CD4-positive, alpha-beta T cell treated with Interferon alpha-2 for 1 hour (primary cell): Measurements from ENCODE around the gene TRAP1.

Experiments
- DNase-seq, 2 donors: peaks; one replicate each; pipeline ENCODE4 v3.0.0-alpha.2; 2020 to 2022

Gene TRAP1

DNA sequence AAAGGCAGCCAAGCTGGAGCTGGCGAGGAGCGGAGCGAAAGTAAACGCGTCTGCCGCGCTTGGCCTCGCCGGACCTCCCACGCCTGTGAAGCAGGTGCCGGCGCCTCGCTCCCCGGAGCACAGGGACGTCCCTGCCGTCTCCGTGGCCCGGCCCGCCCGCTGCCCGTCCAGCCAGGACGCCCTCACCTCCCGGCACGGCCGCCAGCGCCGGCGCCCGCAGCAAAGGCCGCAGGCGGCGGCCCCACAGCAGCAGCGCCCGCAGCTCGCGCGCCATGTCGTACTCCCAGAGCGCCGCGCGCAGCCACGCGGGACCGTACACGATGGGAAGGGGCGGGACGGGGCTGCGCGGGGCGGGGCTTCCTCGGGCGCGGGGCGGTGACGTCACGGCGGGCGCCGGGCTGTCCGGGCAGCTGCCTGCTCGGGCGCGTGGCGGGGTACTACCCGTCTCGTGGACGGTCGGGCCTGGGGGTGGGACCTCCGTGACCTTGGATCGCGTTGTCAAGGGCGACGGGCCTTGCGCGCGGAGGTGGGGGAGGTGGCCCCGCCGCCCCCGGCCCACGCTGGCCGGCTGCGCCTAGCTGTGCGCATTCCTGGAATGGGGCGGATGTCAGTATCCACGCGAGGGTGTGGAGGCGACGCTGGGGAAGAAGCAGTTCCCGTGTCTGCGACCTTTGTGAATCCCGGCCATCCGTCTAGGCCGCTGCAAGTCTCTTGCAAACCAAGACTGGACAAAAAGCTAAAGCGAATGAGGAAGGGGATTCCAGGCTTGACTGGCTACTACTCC, at the start of gene TRAP1:
TSS of gene TRAP1 (minus strand) at position 290 of the 784 bp plus-strand sequence. CDS start at position 274, 16 bp downstream.
- DNase-seq = peak; percentile 90 to 94

DNA sequence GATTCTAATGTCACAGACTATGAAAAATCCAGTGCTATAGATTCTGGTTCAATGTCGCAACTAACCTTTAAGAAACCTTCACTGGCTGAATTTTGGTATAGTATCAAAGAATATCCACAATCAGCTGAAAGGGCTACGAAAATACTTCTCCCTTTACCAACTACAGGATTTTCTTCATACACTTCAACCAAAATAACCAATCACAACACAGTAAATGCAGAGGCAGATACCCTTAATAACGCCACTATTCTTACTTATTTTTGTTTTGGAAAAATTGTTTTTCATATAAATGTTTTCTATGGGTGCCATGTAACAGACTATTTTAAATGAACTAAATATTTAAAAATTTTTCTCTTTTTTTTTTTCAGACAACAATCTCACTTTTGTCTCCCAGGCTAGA, 48.9 kb upstream of the TRAP1 start:
- no peak for DNase-seq

DNA sequence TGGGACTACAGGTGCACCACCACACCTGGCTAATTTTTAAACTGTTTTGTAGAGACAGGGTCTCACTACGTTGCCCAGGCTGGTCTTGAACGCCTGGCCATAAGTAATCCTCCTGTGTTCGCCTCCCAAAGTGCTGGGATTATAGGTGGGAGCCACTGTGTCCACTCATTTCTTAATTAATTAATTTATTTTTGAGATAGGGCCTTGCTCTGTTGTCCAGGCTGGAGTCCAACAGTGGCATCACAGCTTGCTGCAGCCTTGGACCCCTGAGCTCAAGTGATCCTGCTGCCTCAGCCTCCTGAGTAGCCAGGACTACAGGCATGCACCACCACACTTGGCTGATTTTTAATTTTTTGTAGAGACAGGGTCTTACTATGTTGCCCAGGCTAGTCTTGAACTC, 47.1 kb upstream of the TRAP1 start:
- DNase-seq = no peak

DNA sequence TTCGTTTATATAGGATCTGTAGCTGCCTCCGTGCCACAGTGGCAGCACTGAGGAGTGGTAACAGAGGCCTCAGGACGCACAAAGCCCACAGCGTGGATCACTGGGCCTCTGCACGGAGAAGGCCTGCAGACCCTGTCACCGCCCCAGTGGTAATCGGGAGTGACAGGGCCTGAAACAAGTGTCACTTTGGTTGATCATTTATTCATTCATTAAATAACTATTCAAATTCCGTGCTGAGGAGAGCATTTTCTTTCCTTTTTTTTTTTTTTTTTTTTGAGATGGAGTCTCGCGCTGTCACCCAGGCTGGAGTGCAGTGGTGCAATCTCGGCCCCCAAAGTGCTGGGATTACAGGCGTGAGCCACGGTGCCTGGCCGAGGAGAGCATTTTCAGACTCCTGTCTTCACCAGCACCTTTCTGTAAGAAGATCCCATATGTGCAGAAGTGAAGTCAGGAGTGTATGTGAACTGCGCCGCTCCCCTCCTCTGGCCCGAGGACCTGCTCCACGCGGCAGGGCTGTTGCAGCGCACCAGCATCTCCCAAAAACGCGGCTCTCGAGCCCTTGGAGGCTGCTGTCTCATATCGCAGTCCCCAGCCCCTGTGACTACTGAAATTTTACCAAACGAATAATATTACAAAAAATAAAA, 44.9 kb upstream of the TRAP1 start:
- no peak for DNase-seq

DNA sequence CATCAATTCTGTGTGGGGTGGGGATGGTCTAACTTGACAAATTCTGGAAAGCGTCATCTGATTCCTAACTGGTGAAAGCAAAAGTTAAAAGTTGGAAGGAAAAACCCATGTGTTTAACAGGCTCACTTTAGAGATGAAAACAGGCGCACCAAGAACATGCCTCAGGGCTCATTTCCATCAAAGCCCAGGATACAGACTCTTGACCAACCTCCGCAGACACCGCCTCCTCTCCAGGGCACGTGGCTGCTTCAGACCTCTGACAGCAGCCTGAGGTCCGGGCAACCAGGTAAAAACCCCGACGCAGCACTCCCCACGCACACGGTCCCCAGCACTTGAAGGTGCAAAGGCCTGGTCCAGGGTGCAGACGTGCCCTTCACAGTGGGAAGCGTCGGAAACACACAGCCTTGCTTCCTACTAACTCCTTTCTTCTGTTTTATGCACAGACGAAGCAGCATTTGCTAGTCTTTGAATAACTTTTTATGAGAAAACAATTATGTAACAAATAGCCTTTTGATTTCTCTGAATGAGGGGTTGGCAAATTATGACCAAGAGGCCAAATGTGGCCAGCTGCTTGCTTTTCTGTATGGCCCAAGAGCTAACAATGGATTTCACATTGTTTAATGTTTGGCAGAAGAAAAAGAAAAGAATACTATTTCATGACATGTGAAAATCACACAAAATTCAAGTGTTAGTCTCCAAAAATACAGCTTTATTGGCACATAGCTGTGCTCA, 44.2 kb upstream of the TRAP1 start:
- no peak for DNase-seq

DNA sequence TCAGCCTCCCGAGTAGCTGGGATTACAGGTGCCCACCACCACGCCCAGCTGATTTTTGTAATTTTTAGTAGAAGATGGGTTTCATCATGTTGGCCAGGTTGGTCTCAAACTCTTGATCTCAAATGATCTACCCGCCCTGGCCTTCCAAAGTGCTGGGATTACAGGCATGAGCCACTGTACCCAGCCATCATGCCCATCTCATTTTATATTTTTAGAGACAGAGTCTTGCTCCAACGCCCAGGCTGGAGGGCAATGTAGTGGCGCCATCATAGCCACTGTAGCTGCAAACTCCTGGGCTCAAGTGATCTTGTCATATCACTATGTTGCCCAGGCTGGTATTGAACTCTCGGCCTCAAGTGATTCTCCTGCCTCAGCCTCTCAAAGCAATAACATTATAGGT, 43.2 kb upstream of the TRAP1 start:
- DNase-seq = no peak

DNA sequence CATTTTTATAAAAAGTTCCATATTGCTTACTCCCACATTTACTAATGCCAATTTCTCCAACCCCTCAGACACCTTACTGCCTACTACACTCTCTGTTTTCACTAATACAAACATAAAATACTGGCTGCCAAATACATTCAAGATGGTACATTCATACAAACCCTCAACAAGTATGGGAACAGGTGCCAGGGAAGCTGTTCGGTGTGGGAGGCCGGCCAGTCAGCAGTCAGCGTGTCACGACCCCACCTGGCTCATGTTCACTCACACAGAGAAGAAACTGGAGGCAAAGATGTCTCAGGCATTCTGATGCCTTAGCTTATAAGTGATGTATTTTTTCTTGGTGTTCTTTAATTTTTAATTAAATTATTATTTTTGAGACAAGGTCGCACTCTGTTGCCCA, 42.4 kb upstream of the TRAP1 start:
- DNase-seq = no peak

DNA sequence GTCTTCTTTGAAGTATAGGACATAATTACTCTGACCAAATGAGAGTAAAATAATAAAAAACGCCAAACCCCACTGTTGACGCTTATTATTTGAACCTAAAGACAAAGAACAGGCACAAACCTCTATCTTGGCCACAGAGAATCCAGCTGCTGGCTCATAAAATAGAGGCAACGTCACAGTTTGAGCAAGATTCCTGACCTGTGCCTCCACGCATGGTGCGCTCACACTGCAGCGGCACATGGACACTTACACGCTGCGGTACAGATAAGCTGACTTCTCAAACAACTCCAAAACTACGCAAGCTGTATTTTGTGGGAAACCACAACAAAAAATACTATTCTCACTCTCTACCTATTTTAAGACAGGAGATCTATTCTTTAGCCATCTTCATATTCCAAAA, 38.8 kb upstream of the TRAP1 start:
- DNase-seq = no peak

DNA sequence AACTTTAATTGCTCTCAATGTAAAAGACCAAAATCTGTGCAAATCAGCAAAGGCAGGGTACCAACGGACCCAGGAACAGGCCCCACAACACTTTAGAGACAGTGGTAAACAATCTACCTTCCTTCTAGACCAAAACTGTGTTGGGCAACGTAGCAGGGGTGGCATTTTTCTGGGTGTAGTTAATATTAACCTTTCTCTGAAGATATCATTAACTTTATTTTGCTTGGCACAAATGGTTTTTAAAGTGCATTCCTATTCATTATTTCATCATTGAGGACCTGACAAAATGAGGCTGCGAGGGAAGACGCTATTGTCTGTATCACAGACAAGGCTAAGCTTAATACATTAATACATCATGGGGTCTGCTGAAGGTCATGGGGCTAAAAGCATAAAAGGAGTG, 37.9 kb upstream of the TRAP1 start:
- no peak for DNase-seq

DNA sequence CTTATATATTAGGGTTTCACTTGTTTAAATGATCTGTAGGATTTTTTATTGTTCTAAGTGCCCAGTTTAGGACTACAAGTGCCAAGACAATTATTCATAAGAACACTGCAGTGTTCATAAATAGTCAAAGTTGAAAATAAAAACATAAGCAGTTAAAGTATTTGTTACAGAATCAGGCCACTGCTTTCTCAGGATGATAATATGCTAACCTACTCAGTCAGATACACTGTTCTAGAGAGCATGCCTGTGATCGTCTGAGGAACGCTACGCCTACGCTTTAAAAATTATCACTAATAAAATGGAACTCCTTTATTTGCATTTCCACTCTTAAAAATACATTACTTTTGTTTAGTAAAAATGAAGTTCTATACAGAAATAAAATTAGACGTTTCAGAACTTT, 37.4 kb upstream of the TRAP1 start:
- DNase-seq = no peak

DNA sequence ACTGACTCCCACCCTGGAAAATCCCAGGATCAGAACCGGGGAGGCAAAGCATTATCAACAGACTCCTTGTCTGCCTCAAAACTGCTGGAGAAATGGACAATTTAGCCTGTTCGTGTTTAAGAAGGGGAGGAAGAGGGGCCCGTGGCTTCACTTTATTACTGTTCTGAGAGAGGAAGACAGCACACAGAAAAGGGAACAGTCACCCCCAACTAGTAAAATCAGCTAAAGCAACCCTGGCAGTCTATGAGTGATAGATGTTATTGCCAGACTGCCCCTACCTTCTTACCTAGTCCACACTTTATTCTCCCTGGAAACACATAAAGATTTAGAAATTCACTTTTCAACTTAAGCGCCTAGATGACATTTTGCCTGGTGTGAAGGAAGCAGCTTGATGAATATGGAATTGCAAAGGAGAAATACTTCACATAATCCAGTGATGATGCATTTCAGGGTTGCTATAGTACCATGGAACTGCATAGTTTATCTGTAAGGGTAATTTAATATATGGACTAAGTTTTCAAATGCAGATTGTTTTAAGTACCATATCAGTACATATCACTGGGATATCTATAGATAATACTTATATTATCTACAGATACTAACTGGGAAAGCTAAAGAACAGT, 36.9 kb upstream of the TRAP1 start:
- DNase-seq = no peak

DNA sequence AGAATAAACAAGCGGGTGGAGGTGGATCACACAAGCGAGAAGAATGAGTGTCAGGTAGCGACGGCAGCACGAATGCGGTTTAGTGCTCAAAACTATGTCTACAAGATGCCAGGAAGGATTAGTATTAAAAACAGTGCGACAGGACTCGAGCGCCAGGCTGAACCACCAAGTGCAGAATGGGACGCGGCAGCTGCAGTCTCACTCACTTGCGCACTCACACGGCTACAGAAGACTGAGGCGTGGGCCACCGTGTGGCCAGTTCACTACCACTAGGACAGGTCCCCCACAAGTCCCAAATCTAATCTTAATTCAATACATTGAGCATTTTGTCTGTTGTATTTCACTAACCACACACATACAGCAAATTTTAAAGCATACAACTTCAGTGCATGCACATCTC, 35.7 kb upstream of the TRAP1 start:
- no peak for DNase-seq

DNA sequence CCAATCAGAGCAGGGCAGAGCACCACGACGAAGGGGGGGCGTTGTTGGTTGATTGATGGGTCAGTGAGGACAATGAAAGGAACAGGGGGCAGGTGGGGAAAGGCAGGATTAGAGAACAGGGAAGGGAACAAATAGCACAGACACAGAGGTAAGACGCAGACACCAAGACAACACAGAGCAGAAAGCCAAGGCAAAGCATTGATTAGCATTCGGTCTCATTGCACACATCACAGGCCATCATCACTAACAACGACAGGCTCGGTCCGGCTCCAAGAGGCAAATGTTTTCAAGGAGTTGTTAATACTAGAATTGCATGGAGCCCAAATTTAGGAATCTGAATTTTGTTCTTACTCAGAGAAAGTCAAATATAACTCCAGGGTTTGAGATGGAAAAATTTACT, 34.6 kb upstream of the TRAP1 start:
- DNase-seq = no peak

DNA sequence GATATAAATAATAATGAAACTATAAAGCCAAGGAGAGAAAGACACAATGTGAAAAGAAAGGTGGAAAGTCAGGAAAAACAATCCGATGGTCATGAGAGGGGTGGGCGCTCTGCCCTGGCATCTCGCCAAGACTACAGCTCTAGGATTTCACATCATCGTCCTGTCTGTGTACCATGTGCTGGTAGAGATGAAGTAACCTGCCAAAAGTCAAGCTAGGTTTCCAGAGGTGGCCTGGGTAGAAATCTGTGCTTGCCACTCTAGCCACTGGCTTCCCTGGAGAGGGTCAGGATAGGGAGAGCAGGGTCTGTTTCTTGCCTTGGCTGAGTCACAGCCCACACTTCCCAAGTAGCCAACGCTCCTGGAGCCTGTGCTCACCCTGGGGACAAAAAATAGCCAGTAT, 31.0 kb upstream of the TRAP1 start:
- no peak for DNase-seq

DNA sequence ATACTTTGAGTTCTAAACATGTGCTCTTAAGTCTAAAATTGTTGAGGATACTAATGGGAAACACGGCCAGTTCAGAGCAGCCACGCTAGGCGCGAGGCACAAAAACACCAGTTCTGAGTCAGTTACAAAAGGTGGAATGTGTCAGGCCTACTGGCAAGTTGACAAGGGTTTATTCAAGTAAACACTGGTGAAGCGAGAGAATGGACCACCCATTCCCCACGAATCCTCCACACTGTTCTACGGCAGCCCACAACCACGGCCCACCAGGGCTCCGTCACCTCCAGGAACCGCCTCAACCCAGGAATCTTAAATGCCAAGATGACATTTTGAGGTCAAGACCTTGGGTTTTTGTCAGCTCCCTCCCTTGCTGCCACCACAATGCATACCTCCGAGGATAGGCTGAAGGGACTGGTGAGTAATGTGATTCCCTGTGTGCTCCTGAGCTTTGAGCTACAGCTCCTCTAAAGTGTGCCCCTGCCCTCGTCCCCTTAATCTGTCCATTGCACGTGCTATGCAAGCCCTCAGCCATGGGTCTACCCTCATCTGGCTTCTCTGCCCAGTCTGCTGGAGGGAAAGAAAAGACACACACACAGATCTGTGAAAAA, 28.5 kb upstream of the TRAP1 start:
- DNase-seq = no peak

DNA sequence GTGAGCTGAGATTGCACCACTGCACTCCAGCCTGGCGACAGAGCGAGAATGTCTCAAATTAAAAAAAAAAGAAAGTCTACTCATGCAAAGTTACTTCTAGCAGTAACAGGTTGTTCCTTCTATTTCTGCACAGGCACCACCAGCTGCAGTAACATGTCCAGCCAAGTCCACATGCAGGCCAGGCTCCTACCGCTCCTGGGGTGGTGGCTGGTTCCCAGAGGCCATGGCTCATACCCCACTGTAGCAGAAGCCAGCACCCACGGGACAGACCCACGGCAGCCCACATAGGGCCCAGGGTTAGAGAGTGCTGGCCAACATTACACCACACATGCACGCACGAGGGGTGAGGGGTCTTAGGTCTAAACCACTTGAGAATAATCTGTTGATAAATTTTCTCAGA, 26.7 kb upstream of the TRAP1 start:
- no peak for DNase-seq

DNA sequence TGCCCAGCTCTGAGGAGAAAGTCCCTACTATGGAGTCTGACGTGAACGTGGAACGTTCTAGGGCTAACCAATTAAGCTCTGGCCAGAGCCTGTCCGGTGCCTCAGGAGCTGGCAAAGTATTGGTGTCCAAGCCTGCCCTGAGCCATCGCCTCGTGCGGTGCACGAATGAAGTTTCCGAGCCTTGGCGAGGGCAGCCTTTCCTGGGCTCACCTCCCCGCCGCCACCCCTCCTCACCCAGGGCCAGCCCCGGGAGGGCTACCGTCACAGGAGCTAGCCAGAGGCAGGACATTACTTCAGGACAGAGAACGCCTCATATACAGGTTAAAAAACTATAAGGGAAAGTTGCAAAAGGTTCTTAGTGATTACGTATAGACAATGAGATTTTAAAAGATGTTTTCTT, 23.6 kb upstream of the TRAP1 start:
- DNase-seq = no peak

DNA sequence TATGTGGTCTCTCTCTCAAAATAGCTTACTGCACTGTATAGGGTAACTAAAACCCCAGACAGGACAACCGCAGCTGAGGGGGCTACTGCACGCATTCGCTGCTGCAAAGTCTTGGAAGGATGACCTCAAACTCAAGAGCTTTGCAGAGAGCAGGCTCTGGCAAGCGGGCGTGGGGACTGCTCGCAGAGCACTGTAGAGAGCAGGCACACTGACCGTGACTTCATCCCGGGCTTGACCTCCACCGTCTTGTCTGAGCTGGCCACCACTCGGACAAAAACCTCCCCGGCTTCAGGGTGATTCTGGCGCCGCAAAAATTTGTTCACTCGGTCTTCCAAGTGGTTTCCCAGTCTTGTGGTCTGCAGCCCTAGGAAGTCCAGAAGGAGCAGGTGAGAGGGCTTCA, 22.9 kb upstream of the TRAP1 start:
- no peak for DNase-seq

DNA sequence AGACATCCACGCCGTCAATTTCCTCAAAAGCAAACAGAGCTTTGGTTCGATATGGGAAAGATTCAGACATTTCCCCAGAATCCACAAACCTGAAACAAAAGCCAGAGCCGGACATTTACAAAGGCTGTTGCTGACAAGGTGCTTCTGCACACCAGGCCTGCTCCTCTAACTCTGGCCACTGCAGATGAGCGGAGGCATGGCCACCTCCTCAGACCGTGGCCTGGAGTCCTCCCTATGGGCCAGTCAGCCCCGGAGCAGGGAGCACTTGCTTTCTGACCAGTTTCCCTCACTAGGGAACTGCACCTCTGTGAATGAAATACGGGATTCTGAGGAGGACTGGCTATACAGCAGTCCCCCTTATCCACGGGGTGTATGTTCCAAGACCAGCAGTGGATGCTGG, 22.3 kb upstream of the TRAP1 start:
- no peak for DNase-seq

DNA sequence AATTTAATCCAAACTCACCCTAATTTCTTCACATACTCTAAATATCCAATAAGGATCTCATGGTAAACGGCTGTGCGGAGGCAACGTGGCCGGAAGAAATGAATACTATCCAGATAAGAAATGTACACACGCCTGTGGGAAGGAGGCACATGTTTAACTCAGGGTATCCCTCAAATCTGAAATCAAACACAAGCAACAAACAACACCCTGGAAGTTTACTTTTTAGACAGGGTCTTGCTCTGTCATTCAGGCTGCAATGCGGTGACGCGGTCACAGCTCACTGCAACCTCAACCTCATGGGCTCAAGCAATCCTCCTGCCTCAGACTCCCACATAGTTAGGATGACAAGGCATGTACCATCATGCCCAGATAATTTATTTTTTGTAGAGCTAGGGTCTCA, 21.2 kb upstream of the TRAP1 start:
- no peak for DNase-seq

DNA sequence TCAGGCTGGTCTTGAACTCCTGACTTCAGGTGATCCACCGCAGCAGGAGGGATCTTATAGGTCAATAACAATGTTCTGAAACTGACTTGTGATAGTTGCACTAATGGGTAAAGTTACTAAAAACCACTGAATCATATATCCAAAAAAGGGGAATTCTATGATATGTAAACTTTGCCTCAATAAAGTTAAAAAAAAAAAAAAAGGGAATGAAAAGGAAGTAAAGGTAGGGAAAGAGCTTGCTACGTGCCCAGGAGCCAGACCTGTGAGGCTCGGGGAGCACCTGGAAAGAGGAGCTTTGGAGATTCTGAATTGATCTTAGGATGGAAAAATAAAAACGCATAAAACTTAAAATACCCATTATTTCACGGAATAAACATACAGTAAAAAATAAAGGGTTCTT, 20.8 kb upstream of the TRAP1 start:
- no peak for DNase-seq

DNA sequence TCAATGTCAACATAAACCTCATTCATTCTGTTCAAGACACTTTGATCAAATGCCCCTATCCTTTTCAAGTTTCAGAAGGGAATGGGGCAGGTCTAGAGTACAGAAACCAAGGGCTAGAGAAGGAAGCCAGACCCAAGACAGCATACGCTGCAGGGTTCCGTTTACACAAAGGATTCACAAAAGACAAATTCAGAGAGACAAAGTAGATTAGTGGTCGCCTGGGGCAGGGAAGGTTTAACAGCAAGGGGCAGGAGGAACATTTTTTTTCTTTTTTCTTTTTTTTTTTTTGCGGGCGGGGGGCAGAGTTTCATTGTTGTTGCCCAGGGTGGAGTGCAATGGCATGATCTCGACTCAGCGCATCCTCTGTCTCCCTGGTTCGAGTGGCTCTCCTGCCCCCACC, 19.9 kb upstream of the TRAP1 start:
- no peak for DNase-seq

DNA sequence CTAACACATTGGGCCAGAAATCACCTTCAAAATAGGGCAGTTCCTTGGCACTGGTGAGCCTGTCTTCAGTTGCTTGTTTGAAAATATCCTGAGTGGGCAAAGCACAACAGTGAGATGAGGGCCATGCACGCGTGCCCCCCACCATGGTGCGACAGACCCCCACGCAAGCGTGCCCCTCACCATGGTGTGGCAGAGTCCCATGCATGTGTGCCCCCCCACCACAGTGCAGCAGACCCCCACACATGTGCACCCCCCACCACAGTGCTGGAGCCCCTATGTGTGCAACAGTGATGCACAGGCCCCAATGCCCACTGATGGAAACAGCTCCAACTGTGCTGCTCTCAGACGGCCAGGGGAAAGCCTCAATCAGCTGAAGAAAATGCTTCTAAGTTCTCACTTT, 18.8 kb upstream of the TRAP1 start:
- DNase-seq = no peak
